Germinal center (tissue), 1 donor: ENCODE measurements around the gene FOXC1.

Experiments used
- DNase-seq: peaks from one replicate; pipeline ENCODE4 v3.0.0; 2012; ENCODE audit warnings: mixed read lengths, low spot score

The FOXC1 gene

DNA sequence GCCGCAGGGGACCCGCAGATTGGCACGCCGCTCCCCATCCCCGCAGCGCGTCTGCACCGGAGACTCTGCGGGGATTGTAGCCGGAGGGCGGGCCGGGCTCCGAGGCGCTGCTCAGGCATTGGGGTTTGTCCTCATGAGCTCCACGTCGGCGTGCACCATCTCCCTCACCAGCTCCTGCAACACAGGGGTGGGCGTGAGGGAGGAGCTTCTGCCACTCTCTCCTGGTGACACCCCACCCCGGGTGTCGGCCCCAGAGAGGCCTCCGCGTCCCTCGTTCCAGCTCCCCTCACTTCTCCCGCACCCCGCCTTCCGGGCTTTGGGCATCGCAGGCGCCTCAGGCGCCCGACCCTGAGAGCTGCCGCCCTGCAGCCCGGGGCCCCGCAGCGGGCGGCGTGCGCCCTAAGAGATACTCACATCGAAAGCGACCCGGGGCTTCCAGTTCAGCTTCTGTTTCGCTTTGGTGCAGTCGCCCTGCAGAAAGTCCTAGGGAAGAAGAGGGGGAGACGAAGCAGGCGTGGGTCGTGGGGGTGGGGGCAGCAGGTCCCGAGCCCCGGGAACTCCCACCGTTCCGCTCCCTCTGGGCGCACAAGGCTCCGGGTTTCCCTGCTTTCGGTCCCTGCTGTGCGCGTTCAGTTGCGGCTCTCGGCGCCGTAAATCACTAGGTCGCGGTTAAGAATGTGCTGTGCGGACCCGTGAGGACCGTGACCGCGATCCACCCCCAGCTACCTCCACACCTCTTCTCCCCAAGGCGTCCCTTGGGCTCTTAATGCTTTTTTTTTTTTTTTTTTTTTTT is 14.5 kb downstream of the FOXC1 start:
- DNase-seq = no peak

DNA sequence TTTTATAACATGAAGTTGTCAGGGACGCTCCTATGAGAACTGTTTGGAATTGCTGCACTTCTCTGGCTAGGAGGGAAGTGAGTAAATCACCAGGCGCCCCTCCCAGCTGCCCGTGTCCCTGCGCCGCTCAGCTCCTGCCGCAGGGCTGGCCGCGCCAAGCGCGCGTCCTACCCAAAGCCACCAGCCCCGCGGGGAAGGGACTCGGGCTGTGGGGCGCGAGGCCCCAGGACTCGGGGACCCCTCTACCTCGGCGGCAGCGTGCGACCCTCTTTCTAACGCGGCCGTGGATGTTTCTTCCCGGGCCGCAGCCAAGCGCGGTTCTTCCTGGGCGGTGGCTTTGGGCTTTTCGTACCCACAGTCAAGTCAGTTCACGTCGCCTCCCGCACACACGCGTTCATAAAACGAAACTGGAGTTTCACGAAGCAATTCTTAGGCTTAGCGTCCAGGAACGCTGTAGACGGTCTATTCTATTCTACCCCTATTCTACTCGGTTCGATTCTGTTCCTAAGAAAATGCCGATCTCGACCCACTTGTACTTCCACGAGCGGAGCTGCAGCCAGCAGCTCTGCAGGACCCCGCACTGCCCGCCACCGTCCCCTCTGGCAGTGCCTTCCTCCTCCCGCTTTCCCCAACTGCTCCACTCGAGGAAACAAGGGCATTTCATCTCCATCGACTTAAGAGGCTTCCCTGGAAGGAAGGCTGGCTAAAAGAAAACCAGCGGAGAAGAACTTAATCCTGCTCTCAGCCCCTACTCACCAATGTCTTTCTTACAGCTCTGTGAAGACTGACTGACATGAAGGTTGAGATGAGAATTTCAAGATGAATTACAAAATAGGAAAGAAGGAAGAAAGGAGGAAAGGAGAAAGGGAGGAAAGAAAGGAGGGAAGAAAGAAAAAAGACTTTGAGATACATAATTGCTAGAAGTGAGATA is 15.4 kb downstream of the FOXC1 start:
- no peak for DNase-seq

- DNase-seq = no peak
These were observed 16.2 kb downstream of the FOXC1 start for GRCh38 chr6:1625794-1626435.

DNA sequence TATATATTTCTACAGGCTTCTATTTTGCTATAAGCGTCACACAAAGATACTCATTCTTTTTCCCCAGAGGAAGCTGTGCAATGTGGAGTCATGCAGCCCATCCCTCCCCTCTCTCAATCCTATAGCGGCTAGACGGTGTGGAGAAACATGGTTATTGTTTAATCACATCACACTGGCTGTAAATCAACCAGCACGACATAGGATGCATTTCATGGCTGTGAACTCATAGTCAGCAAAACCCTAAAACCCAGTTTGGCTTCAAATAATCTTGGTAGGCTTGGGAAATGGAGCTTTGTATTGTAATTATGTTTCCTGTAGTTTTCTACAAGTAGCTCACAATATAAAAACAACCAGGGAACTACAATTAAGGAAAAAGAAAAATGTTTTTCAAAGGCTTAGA is 16.8 kb downstream of the FOXC1 start:
- no peak for DNase-seq

DNA sequence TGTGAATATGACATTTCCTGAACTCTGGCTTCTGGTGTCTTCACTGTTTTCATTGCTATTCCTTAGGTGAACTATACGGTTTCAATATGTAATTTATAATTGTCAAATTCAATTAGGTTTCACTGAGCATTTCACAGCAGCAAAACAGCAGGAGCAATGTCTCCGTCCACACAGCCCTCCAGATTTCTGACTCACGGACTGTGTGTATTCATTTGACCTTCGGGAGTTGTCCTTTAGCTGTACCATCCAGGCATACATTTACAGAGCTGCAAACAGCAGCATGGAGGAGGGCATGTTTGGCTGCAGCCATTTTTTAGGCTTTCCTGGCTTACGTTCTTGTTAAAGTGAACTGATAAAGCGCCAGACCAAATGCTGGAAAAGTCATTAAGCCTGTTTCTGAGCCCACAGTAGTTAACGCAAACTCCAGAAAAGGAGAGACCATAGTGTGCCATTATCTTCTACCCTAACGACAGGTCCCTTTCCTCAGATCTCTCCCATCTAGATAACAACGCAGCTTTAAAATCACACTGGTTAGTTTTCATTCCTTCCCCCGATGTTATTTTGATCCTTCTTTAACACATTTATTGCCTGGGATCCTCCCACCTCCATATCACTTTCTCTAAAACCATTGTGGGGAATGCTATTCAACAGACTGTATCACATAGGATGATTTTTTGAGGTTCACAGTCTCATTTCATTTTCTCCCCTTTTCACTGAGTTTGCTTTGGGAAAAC is 18.3 kb downstream of the FOXC1 start:
- DNase-seq = no peak

DNA sequence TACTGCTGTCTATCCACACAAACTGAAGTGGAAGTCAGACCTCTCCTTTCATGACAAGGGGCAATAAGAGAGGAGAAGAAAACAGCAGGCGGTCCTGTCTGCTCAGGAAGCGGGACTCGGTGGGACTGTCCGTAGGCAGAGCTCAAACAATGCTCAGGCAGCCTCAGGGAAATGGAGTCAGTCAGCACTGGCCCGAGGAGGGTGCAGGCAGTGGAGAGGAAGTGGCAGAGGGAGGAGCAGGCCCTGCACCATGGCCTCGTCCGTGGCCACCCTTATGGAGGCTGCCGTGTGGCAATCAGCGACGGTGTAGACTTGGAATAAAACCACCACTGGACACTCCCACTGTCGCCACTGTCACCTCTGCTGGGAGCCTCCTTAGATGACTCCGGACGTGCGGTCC is 19.6 kb downstream of the FOXC1 start:
- no peak for DNase-seq

- no peak for DNase-seq
These were observed 20.6 kb downstream of the FOXC1 start for GRCh38 chr6:1630212-1630770.

- DNase-seq = no peak
These were observed 21.1 kb downstream of the FOXC1 start for GRCh38 chr6:1630771-1631217.

DNA sequence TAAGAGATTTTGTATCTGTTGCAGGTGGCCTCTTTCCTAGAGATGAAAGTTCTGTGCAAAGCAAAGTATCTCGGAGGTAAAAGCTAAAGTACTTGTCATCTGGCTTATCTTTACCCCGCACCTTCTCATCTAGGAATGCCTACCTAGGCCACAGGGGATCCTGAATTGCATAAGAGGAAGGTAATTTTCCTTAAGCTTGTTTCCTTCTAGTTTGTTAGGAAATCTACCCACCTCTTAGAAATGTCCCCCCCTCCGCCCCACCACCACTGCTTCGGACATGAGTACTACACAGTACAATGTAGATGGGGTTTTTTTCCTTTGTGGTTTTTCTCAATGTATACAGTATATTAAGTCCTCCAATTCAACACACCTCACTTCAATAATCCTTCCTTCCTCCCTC is 21.5 kb downstream of the FOXC1 start:
- DNase-seq = no peak

DNA sequence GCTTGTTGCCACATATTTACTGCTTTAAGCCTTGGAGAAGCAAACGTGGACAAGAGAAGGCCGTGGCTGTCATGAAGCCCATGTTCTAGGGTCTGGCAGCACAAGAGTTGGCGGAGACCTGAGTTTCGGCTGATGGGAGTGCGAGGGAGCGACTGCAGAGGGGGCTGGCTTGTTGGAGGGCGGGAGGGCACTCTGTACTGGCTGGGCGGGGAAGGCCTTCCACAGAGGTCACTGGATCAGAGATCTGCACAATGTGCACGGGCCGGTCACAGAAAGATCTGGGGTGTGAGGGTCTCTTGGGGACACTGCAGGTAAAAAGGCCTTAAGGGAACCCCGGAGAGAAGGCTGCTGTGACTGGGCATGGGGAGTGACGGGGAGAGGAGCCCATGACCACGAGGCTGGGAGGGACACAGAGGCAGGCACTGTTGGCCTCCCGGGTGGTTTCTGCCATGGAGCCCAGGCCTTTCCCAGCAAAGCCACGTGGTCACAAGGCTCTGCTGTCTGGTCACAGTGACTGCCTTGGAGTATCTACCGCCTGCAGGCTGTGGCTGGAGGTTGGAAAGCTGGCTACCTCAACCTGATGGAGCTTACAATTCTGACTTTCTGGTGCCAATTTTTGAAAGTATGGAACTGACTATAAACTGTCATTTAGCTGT is 23.8 kb downstream of the FOXC1 start:
- DNase-seq = no peak

DNA sequence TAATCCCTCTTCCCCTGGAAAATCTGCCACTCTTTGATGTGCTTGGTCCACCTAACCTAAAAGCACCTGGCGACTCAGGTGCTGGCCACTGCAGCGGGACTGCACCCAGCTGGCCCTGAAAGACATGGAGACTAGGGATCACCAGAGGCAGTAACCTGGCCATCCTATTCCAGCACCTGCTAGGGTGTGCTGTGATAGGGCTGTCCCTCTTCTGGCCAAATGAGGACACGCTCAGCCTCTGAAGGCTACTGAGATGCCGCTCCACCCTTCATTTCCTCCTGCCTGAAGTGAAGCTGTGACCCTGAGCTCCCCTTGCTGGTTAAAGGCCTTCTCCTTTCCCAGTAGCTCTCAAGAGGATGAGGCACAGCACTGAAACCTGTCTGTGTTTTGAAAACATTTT is 24.4 kb downstream of the FOXC1 start:
- no peak for DNase-seq

- DNase-seq = no peak
These were observed 25.7 kb downstream of the FOXC1 start for GRCh38 chr6:1635305-1636010.

GRCh38 chr6:1636272-1636825 is 26.6 kb downstream of the FOXC1 start:
- no peak for DNase-seq

DNA sequence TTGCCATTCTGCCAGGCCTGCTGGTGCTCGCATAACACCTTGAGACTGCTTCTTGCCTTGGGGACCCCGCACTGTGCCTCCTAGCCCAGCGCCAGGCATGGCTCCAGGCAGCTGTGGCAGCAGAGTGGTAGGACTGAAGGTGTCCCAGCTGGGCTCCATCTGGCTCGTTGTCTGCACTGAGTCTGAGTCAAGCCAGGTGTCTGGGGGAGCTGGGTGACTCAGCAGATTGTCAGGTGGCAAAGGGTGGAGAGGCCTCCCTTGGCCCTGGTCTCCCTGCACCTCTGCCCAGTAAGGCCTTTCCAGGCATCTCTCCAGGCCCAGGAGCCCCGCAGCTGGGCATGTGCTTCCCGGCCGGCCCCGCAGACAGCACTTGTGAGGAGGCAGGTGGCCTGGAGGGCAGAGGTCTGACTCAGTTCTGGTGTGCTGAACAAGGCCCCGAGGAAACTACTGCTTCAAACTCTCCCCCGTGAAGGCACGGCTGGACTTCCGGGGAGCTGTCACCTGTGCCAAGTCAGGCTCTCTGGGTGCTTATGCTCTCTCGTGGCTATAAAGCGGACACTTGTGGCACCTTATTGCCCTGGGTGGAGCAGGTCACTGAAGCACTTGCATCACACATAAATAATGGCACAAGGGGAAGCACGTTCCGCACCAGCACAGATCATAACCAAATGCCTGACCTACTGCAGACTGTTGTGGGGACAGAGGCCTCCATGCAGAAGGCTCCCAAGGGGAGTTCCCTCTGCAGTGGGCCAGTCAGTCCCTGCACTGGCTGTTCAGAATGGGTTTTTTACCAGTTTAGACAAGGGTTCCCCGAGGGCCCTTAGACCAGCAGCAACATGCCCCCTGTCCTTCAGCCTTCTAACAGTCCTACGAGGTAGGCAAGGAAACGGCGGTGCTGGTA is 27.5 kb downstream of the FOXC1 start:
- peak; percentile 46 for DNase-seq

GRCh38 chr6:1639430-1639829 is 29.7 kb downstream of the FOXC1 start:
- no peak for DNase-seq

DNA sequence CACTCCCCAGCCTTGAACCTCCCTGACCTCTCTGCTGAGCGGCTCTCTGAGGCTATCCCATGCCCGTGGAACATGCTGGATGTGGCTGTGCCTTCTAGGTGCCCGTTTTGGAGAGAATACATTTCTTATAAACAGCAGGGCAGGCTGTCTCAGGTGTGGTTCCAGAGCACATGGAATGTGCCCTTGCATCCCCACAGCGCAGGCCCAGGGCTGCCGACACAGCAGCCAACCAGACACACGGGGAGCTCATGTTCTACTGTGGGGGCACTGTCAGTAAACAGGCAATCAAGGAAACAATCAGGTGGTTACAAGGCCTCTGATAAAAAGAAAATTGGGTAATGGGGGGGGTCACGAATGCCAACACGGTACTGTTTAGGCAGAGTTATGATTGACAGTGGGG is 30.8 kb downstream of the FOXC1 start:
- DNase-seq = no peak

- DNase-seq = no peak
These were observed 31.7 kb downstream of the FOXC1 start for GRCh38 chr6:1641343-1641885.

DNA sequence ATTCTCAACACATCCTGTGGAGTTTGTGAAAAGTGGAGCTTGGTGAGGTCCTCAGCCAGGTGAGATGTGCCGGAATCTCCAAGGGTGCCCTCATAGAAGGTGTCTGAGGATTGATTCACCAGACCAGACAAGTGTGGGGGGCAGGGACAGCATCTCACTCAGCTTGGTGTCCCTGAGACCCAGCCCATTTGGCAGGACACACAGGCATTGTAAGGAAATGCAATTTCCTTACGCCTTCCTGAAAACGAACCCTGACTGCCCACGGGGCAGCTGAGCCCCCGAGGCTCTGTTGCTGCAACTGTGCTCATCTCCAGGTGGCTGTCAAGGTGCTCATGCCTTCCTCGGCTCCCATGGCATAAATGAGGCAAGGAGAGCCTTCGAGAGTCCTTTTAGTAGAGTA is 33.4 kb downstream of the FOXC1 start:
- DNase-seq = no peak
